ENCODE data around the gene OR13D1.
"Not testable (repeated sequence)": the region's sequence is repeated elsewhere in the genome, so short reads cannot be mapped to it uniquely, and the experiment has no call there.

The OR13D1 gene, protein sequence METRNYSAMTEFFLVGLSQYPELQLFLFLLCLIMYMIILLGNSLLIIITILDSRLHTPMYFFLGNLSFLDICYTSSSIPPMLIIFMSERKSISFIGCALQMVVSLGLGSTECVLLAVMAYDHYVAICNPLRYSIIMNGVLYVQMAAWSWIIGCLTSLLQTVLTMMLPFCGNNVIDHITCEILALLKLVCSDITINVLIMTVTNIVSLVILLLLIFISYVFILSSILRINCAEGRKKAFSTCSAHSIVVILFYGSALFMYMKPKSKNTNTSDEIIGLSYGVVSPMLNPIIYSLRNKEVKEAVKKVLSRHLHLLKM

GRCh38 chr9:104694218-104694617 lies at the start of gene OR13D1:
Gene OR13D1, plus strand, starts transcription at chr9:104694518. Its CDS starts 0 bp downstream, at chr9:104694518.
- ChIA-PET POLR2A (no interaction called here), CTCF (interaction anchor here (0.6 kb wide), 1 partner anchor 835 kb away, joined by 3 read pairs; no protein-coding TSS in a partner anchor)

GRCh38 chr9:104658496-104659195 lies 35.7 kb upstream of the OR13D1 start:
- H3K4me3 ChIP-seq (ENCODE audit: low read depth, low read length) = no peak overlapping the region
- POLR2A ChIA-PET = interaction anchor here (0.6 kb wide), 1 partner anchor 38 kb away, joined by 3 read pairs; no protein-coding TSS in a partner anchor
- CTCF ChIA-PET = no interaction called here
- DNase-seq (ENCODE audit: low read depth, low spot score) = no peak
- TF ChIP-seq, protein P1, sequence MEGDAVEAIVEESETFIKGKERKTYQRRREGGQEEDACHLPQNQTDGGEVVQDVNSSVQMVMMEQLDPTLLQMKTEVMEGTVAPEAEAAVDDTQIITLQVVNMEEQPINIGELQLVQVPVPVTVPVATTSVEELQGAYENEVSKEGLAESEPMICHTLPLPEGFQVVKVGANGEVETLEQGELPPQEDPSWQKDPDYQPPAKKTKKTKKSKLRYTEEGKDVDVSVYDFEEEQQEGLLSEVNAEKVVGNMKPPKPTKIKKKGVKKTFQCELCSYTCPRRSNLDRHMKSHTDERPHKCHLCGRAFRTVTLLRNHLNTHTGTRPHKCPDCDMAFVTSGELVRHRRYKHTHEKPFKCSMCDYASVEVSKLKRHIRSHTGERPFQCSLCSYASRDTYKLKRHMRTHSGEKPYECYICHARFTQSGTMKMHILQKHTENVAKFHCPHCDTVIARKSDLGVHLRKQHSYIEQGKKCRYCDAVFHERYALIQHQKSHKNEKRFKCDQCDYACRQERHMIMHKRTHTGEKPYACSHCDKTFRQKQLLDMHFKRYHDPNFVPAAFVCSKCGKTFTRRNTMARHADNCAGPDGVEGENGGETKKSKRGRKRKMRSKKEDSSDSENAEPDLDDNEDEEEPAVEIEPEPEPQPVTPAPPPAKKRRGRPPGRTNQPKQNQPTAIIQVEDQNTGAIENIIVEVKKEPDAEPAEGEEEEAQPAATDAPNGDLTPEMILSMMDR (IDR thresholded peaks at IDR 0.05; ENCODE audit: insufficient read depth, low read length, missing control alignments) = no peak

More at GRCh38 chr9:104694218-104694617, at the start of gene OR13D1:
- TF ChIP-seq, protein P1 (IDR thresholded peaks at IDR 0.05; ENCODE audit: insufficient read depth, low read length, missing control alignments) = no peak
- no peak within 1 kb of the TSS for H3K4me3 ChIP-seq (ENCODE audit: low read depth, low read length)
- DNase-seq (ENCODE audit: low read depth, low spot score) = no peak

- POLR2A ChIA-PET = no interaction called here
- no peak overlapping the region for H3K4me3 ChIP-seq (ENCODE audit: low read depth, low read length)
- CTCF ChIA-PET = no interaction called here
- TF ChIP-seq, protein P1 (IDR thresholded peaks at IDR 0.05; ENCODE audit: insufficient read depth, low read length, missing control alignments) = no peak
- DNase-seq (ENCODE audit: low read depth, low spot score) = no peak
These were observed 18.7 kb upstream of the OR13D1 start for GRCh38 chr9:104675611-104676010.

DNA sequence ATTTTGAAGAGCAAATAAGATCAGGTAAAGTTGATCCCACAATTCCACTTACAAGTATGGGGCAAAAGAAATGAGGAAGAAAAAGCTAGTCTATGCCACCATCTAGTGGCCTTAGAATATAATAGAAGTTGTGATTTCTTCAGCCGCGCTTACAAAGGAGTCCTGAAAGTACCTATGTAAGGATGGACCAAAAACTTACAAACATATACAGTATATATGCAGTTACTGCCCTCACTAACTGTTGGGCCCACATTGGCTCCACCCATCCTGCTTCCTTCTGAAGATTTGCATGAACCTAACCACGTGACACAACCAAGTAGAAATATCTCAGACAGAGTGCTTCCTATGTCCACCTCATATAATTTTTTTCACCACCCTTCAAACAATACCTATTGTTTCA lies 11.7 kb upstream of the OR13D1 start:
- ChIA-PET CTCF (no interaction called here), POLR2A (no interaction called here)
- DNase-seq (ENCODE audit: low read depth, low spot score) = peak; percentile 3
- TF ChIP-seq, protein P1 (IDR thresholded peaks at IDR 0.05; ENCODE audit: insufficient read depth, low read length, missing control alignments) = peak; percentile 19
- H3K4me3 ChIP-seq (ENCODE audit: low read depth, low read length) = no peak overlapping the region

GRCh38 chr9:104686081-104686480 lies 8.2 kb upstream of the OR13D1 start:
- DNase-seq (ENCODE audit: low read depth, low spot score) = no peak
- CTCF ChIA-PET = no interaction called here
- no peak overlapping the region for H3K4me3 ChIP-seq (ENCODE audit: low read depth, low read length)
- TF ChIP-seq, protein P1 (IDR thresholded peaks at IDR 0.05; ENCODE audit: insufficient read depth, low read length, missing control alignments) = no peak
- POLR2A ChIA-PET = no interaction called here

- CTCF ChIA-PET = no interaction called here
- POLR2A ChIA-PET = no interaction called here
- TF ChIP-seq, protein P1 (IDR thresholded peaks at IDR 0.05; ENCODE audit: insufficient read depth, low read length, missing control alignments) = no peak
- no peak overlapping the region for H3K4me3 ChIP-seq (ENCODE audit: low read depth, low read length)
- no peak for DNase-seq (ENCODE audit: low read depth, low spot score)
These were observed 6.0 kb downstream of the OR13D1 start for GRCh38 chr9:104700306-104700705.

DNA sequence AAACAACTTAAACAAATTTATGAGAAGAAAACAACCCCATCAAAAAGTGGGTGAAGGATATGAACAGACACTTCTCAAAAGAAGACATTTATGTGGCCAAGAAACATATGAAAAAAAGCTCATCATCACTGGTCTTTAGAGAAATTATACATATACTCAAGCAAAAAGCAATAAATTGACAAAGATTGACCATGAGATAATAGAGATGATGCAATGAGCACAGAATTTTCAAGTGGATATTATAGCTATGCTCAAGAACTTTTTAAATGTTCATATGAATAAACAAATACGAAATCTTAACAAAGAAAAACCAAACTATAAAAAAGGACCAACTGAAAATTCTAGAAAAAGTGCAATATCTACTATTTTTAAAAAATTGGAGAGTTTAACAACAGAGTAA lies 14.4 kb downstream of the OR13D1 start:
- H3K4me3 ChIP-seq (ENCODE audit: low read depth, low read length); POLR2A ChIA-PET; CTCF ChIA-PET; DNase-seq (ENCODE audit: low read depth, low spot score): not testable (repeated sequence)

Measured in AG04449 (cell line).